CD4-positive, alpha-beta T cell (primary cell): ENCODE data around the gene DNAJC17. TPM values are rescaled to one million over a fixed set of nuclear protein-coding genes. Genes with fewer than 3 reads are reported as not detected.

ENCODE experiments used
- ATAC-seq: fragments of 200-7000 bp; cut with Tn5 transposase; one replicate; pipeline ENCODE4 v1.10.0; 2022; ENCODE audit warnings: mild to moderate bottlenecking; ENCODE audit not compliant: poor library complexity
- CTCF ChIA-PET: fragments of 350-600 bp; sonication (Branson Sonifier 250); formaldehyde crosslinking; loops from one replicate; lab custom pipeline; 2021; ENCODE audit warnings: antibody characterized with exemption, inconsistent platforms; lab: Charles Lee
- POLR2A ChIA-PET: fragments of 350-600 bp; sonication (Branson Sonifier 250); formaldehyde crosslinking; loops from one replicate; lab custom pipeline; 2021; ENCODE audit warnings: antibody characterized with exemption, inconsistent platforms; lab: Charles Lee
- DNase-seq, 14 experiments: peaks; one replicate each; pipeline ENCODE4 v3.0.0-alpha.2; 2013 to 2020; ENCODE audit warnings: mixed read lengths in 2 of 14
- H3K27ac ChIP-seq, 2 donors: one replicate each; pipeline versions ENCODE4 v1.5.1 to v1.7.0; 2013; ENCODE audit warnings: low read length in 2 of 2, low read depth in 1 of 2, mild to moderate bottlenecking in 1 of 2
- H3K27me3 ChIP-seq, 2 experiments: 1 replicate in 1 of 2; 2 replicates in 1 of 2; pipeline versions ENCODE4 v1.6.1 to v1.7.0; 2013; ENCODE audit warnings: low read length in 2 of 2, control low read depth in 1 of 2, mild to moderate bottlenecking in 1 of 2, moderate library complexity in 1 of 2; ENCODE audit not compliant: insufficient read depth in 2 of 2, control insufficient read depth in 1 of 2
- H3K36me3 ChIP-seq: one replicate; pipeline ENCODE4 v1.6.1; 2013; ENCODE audit warnings: low read length, control low read depth; ENCODE audit not compliant: insufficient read depth
- H3K4me1 ChIP-seq: one replicate; pipeline ENCODE4 v1.6.1; 2013; ENCODE audit warnings: low read length, control low read depth; ENCODE audit not compliant: insufficient read depth
- H3K4me3 ChIP-seq: one replicate; pipeline ENCODE4 v1.5.1; 2013; ENCODE audit warnings: mild to moderate bottlenecking, low read length, moderate library complexity
- H3K9me3 ChIP-seq, 2 experiments: 1 replicate in 1 of 2; 2 replicates in 1 of 2; pipeline versions ENCODE4 v1.6.1 to v1.7.0; 2013; ENCODE audit warnings: low read length in 2 of 2, mild to moderate bottlenecking in 2 of 2, control low read depth in 1 of 2, moderate library complexity in 1 of 2; ENCODE audit not compliant: control insufficient read depth in 1 of 2, insufficient read depth in 1 of 2
- H3K27ac Mint-ChIP-seq: one replicate; pipeline ENCODE4 v1.8.0; 2020; ENCODE audit warnings: mixed read lengths
- H3K27me3 Mint-ChIP-seq: one replicate; pipeline ENCODE4 v1.8.0; 2021; ENCODE audit warnings: mixed read lengths
- H3K36me3 Mint-ChIP-seq: one replicate; pipeline ENCODE4 v1.8.0; 2021; ENCODE audit warnings: low read depth, mixed read lengths
- H3K4me1 Mint-ChIP-seq: one replicate; pipeline ENCODE4 v1.8.0; 2021; ENCODE audit warnings: low read depth, mixed read lengths
- H3K4me3 Mint-ChIP-seq: one replicate; pipeline ENCODE4 v1.8.0; 2020; ENCODE audit warnings: mild to moderate bottlenecking, mixed read lengths
- H3K9me3 Mint-ChIP-seq: one replicate; pipeline ENCODE4 v1.8.0; 2020; ENCODE audit warnings: mixed read lengths
- CTCF ChIP-seq: fragments of 200-600 bp; IDR thresholded peaks from one replicate; pipeline ENCODE4 v1.8.0; 2022; ENCODE audit warnings: antibody characterized with exemption, mild to moderate bottlenecking
- intact Hi-C, 2 experiments: fragments of 100-400 bp; cut with DNase I in 1 of 2; cut with micrococcal nuclease in 1 of 2; formaldehyde crosslinking; loops; one replicate each; pipeline versions ENCODE4 v1.15.1 to v1.9.0; 2023 to 2025; cut with DNase I, micrococcal nuclease
- total RNA-seq, 174 experiments: library from RNA in 2 of 174; stranded (reverse) in 2 of 174; gene quantifications; one replicate each; pipeline ENCODE4 v1.2.3 and lab custom pipeline; 2021 to 2026

The DNAJC17 gene
- total RNA-seq, 2 experiments from 2014 or later = 14.4 to 17.9 TPM

- Mint-ChIP-seq H3K27ac (no peak overlapping the region), H3K9me3 (no peaks in the 10 kb centered on the region), H3K4me3 (no peak overlapping the region), H3K36me3 (peaks cover 14% of the 10 kb centered on the region), H3K27me3 (no peaks in the 10 kb centered on the region), H3K4me1 (peaks cover 23% of the 10 kb centered on the region)
- H3K36me3 ChIP-seq = peaks cover 6% of the 10 kb centered on the region
- no peak overlapping the region for H3K27ac ChIP-seq
- H3K4me1 ChIP-seq = peaks cover 25% of the 10 kb centered on the region
- H3K9me3 ChIP-seq = no peaks in the 10 kb centered on the region
- DNase-seq (no peak), ATAC-seq (no peak)
- no peak for TF ChIP-seq CTCF
- no peaks in the 10 kb centered on the region for H3K27me3 ChIP-seq
- ChIA-PET POLR2A (interaction anchor here (1.3 kb wide), 1 partner anchor 17 kb away, joined by 4 read pairs; the partner anchor contains the start of genes DNAJC17 and ZFYVE19), CTCF (interaction anchor here (1.0 kb wide), 1 partner anchor 111 kb away, joined by 3 read pairs; no protein-coding TSS in a partner anchor)
- no peak overlapping the region for H3K4me3 ChIP-seq
- intact Hi-C loops = no loop called here
These were observed 16.6 kb downstream of the DNAJC17 start for GRCh38 chr15:40790718-40791117.

GRCh38 chr15:40789999-40790398 is 17.3 kb downstream of the DNAJC17 start:
- no peaks in the 10 kb centered on the region for H3K27me3 Mint-ChIP-seq
- no peak overlapping the region for H3K4me3 ChIP-seq
- intact Hi-C loops = no loop called here
- DNase-seq (no peak), ATAC-seq (no peak)
- H3K27me3 ChIP-seq = no peaks in the 10 kb centered on the region
- peaks cover 25% of the 10 kb centered on the region for H3K4me1 ChIP-seq
- no peaks in the 10 kb centered on the region for H3K9me3 ChIP-seq
- peaks cover 6% of the 10 kb centered on the region for H3K36me3 ChIP-seq
- H3K36me3 Mint-ChIP-seq = peaks cover 14% of the 10 kb centered on the region
- ChIA-PET POLR2A (interaction anchor here (1.3 kb wide), 1 partner anchor 17 kb away, joined by 4 read pairs; the partner anchor contains the start of genes DNAJC17 and ZFYVE19), CTCF (no interaction called here)
- TF ChIP-seq CTCF = no peak
- H3K27ac ChIP-seq = no peak overlapping the region
- H3K9me3 Mint-ChIP-seq = no peaks in the 10 kb centered on the region
- no peak overlapping the region for H3K4me3 Mint-ChIP-seq
- H3K4me1 Mint-ChIP-seq = peaks cover 28% of the 10 kb centered on the region
- no peak overlapping the region for H3K27ac Mint-ChIP-seq

DNA sequence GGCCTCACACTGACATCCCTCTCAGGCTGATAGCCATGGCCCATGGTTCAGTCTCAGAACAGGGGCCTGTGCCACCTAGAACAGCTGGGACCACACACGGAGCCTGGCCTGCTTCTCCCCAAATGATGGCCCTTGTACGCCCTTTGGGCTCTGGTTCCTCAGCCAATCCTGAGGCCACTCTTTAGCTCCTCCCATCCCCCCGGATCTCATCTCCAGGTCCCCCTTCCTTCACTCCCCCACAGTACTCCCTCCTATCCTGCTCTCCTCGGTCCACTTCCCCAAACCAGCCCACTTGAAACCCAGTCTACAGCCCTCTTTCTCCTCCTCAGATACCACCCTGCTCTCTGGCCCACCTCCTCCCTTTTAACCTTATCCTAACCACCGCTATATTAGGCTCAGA is 18.2 kb downstream of the DNAJC17 start:
- POLR2A ChIA-PET = interaction anchor here (1.4 kb wide), 1 partner anchor 26 kb away, joined by 4 read pairs; the partner anchor contains the start of gene GCHFR
- intact Hi-C loops = no loop called here

More for the DNA sequence above, 18.2 kb downstream of the DNAJC17 start:
- Histone ChIP-seq H3K27me3 (no peaks in the 10 kb centered on the region), H3K27ac (no peak overlapping the region), H3K9me3 (no peaks in the 10 kb centered on the region), H3K4me1 (peaks cover 25% of the 10 kb centered on the region), H3K4me3 (no peak overlapping the region), H3K36me3 (peaks cover 9% of the 10 kb centered on the region)
- DNase-seq (no peak), ATAC-seq (no peak)
- Mint-ChIP-seq H3K27ac (no peak overlapping the region), H3K9me3 (no peaks in the 10 kb centered on the region), H3K4me1 (peaks cover 28% of the 10 kb centered on the region), H3K27me3 (no peaks in the 10 kb centered on the region), H3K36me3 (peaks cover 14% of the 10 kb centered on the region), H3K4me3 (no peak overlapping the region)
- CTCF ChIA-PET = no interaction called here
- TF ChIP-seq CTCF = no peak
